HG03064 (cell line): ENCODE results near the gene ZDHHC8.

Experiments used
- ATAC-seq: cut with Tn5 transposase; IDR thresholded peaks from one replicate; pipeline ENCODE4 v1.9.1; 2021; ENCODE audit warnings: low read depth; ENCODE audit not compliant: unreplicated experiment

The ZDHHC8 gene, protein sequence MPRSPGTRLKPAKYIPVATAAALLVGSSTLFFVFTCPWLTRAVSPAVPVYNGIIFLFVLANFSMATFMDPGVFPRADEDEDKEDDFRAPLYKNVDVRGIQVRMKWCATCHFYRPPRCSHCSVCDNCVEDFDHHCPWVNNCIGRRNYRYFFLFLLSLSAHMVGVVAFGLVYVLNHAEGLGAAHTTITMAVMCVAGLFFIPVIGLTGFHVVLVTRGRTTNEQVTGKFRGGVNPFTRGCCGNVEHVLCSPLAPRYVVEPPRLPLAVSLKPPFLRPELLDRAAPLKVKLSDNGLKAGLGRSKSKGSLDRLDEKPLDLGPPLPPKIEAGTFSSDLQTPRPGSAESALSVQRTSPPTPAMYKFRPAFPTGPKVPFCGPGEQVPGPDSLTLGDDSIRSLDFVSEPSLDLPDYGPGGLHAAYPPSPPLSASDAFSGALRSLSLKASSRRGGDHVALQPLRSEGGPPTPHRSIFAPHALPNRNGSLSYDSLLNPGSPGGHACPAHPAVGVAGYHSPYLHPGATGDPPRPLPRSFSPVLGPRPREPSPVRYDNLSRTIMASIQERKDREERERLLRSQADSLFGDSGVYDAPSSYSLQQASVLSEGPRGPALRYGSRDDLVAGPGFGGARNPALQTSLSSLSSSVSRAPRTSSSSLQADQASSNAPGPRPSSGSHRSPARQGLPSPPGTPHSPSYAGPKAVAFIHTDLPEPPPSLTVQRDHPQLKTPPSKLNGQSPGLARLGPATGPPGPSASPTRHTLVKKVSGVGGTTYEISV

DNA sequence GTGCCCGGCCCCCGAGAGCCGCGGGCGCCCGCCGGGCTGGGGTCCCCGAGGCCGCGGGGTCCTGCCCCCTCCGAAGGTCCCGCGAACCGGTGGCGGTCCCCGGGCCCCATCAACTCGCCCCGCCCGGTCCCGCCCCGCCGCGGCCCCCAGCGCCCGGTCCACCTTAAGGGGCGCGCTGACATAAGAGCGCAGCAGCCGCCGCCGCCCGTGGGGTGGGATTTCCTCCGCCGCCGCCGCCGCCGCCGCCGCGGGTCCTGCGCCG, at the start of gene ZDHHC8:
TSS of gene ZDHHC8 (plus strand) at position 208 of the 262 bp plus-strand sequence. CDS start 144 bp downstream, outside the sequence.
- peak; percentile 48 for ATAC-seq

DNA sequence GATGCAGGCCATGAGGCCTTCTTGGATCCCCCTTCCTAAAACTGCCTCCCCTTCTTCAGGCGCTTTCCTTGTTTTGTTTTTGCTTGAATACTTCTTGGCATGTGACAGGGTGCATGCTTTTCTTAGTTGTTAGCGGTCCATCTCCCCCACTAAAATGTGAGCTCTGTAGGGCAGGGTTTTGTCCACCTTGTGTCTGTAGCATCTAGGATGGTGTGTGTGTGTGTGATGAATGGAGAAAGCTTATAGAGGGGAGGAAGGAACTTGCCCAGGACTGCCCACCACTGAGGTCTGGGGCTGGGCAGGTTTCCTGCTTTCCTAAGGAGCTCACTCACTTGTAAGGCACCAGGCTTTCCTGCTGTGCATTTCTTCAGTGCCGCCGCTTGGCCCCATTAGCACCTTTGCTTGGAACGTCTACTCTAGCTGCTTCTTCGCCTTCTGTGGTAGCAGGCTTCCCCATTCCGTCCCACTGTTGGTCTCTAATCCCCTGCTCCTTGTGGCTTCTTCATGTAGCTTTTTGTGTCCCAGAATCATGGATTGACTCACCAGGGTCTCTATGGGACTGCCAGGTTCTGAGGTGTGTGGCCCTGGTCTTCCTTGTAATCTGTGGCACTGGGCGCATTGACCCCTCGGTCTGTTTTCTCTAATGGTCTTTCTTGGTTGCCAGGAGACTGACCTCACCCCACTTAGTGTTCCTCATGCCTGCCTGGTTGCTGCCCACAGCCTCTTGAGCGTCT, 48.3 kb upstream of the ZDHHC8 start:
- ATAC-seq, result no peak

GRCh38 chr22:20083891-20084546, 47.6 kb upstream of the ZDHHC8 start:
- no peak for ATAC-seq

DNA sequence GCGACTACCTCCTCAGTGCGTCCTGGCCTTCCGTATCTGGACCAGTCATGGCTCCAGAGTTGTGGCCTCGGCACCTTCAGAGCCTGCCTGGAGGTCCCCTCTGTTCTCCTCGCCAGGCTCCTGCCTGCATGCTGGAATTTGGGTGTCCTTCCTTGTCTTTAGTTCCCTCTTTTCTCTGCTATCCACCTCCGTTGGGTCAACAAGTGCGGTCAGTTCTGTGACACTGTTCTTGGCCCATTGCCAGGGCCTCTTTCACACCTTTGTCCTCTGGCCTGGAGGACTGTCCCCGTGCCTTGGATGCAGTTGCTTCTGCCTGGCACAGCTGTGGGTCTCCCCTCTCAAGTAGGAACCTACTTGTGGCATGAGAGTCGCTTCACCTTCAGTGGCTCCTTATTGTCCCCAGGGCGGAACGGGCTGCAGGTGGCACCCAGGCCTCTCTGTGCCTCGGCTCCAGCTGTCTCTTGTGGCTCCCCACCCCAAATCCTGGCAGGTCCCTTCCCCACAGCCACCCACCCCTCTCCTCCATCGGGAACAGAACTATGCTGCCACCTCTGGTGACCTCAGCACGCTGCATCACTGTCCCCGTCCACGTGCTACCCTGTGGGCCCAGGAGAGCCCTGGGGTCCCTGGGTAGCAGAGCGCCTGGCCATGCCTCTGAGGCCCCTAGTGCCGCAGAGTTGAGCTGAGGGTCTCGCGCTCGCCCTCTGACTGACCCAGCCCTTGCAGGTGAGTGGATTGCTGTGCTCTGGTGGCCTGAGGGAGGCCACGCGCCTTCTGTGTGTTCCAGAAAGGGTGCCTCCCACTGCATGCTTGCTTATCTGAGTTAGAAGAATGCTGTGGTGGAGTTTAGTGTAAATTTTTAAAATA, 46.8 kb upstream of the ZDHHC8 start:
- no peak for ATAC-seq

- no peak for ATAC-seq
Measured at GRCh38 chr22:20085651-20086050, 46.0 kb upstream of the ZDHHC8 start.

DNA sequence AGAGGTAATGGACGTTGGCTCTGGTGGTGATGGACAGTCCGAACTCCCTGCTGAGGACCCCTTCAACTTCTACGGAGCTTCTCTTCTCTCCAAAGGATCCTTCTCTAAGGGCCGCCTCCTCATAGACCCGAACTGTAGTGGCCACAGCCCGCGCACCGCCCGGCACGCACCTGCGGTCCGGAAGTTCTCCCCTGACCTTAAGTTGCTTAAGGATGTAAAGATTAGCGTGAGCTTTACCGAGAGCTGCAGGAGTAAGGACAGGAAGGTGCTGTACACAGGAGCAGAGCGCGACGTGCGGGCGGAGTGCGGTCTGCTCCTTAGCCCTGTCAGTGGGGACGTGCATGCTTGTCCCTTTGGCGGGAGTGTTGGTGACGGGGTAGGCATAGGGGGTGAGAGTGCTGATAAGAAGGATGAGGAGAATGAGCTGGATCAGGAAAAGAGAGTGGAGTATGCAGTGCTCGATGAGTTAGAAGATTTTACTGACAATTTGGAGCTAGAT, 45.5 kb upstream of the ZDHHC8 start:
- no peak for ATAC-seq

GRCh38 chr22:20086763-20087162, 44.8 kb upstream of the ZDHHC8 start:
- ATAC-seq, result no peak

- no peak for ATAC-seq
Measured at GRCh38 chr22:20087319-20088262, 44.0 kb upstream of the ZDHHC8 start.

- no peak for ATAC-seq
Measured at GRCh38 chr22:20088263-20088648, 43.3 kb upstream of the ZDHHC8 start.

- no peak for ATAC-seq
Measured at GRCh38 chr22:20089226-20089976, 42.2 kb upstream of the ZDHHC8 start.

DNA sequence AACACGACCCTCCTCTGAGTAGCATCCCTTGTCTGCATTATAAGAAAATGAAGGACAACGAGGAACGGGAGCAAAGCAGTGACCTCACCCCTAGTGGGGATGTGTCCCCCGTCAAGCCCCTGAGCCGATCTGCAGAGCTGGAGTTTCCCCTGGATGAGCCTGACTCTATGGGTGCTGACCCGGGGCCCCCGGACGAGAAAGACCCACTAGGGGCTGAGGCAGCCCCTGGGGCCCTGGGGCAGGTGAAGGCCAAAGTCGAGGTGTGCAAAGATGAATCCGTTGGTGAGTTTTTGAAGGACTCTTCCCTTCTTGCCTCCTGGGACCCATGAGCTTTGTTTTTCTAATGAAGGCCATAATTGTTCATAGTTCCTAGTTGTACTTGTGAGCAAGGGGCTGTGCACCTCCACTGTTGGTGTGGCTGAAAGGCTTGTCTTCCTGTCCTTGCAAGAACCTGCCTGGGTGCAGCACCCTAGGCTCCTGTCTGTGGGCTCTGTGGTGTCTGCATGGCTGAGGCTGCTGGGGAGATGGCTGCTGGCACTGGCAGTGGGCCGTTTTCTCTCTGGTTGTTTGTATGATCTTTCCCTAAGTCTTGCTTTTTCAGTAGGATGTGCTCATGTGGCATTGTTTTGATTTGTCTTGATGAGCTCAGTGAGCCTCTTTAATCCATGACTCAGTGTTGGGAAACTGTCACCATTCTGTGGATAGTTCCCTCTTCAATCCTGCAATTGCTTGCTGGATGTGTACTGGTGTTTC, 41.5 kb upstream of the ZDHHC8 start:
- no peak for ATAC-seq

DNA sequence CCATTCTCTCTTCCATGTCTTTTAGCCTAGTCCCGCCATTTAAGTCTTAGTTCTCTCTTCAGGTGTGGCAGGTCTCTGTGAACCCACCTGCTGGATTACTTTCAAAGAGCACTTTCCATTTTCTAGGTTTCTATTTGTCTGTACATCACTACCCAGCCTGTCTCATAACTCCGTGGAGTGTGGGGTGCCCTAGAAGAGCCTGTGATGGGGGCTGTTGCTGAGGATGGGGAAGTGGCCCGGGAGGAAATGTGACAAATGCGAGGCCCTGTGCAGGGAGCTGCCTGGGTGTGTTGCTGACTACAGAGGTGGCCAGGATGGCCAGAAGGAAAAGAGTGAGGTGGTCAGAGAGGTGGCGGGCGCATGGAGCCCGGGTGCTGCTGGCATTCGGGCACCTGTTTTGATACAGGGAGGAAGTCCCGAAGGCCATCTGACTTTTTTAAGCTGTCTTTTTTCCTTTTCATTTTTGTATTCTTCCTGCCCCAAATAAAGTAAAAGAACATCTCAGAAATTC, 40.8 kb upstream of the ZDHHC8 start:
- no peak for ATAC-seq

DNA sequence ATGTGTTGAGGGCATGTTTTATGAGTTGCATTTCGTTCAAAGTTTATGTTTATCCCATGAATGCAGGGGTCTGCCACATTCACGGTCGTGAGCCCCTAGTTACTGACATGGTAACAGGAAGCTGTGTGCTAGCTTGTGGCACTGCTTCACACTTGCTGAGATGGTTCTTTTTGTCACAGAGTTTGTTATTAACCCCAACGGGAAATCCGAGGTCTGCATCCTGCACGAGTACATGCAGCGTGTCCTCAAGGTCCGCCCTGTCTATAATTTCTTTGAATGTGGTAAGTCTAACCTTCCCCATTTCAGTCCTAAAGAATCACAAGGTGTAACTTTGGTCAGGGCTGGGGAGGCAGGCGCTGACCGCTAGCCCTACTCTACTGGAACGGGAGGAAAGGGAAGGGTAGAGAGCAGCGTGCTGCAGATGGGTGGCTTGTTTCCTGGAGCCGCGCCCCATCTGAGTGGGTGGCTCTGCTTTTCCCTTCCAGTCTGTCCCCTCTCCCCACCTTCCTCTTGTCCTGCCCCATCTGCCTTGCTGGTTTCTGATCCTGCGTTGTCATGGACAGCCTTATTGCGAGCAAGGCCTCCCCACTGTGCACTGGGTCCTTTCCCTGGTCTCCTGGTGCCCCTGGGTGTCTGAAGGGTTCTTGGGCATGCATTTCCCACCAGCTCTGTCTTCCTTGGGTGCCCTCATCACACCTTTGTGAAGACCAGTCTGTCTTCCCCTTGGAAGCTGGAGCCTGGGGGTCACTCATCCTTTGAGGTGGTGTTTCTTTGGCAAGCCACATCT, 39.7 kb upstream of the ZDHHC8 start:
- no peak for ATAC-seq

DNA sequence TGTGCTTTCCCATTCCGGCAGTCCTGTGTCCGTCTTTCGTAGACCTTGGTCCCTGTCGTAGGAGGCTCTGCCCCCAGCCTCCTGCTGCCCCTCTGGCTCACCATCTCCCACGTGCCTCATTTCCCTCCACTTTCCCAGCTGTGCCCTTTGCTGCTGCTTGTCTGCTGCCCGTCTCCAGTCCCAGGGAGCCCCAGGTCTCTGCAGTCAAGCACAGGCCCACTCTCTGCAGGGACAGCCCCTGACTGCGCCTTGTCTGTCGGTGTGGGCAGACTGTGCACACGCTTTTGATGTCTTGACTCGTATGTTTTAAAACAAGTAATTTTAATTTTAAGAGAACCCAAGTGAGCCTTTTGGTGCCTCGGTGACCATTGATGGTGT, 39.1 kb upstream of the ZDHHC8 start:
- ATAC-seq, result no peak

DNA sequence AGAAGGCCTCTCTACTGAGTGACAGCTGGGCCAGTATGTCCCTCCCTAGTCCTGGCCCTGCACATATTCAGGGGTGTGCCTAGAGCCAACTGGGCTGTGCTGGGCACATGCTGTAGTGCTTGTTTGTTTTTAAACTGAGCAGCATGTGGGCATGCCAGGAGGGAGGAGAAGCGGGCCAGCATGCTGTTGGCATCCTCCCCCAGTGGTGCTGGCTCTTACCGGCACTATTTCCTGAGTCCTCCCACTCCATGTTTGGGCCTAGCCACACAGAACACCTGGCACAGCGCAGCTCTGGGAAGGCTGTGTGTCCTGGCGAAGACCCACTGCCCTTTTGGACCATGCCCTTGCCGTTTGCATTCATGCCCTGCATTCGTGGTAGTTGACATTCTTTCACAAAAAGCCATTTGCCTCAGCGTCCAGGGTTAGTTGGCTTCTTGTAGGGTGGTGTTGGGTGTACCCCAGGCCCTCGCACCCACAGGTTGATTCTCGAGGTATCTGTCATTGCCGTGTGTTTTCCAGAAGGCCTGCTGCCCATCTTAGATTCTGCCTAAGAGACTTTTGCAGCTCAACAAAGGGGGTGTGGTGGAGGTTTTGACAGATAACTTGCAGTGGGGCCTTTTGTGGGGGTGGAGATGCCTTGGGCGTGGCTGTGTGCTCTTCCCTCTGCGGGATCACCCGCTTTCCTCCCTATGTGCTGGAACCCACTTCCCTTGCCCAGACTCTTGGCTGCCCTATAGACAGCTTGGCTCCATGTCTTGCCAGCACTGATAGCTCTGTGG, 38.0 kb upstream of the ZDHHC8 start:
- no peak for ATAC-seq
